GM12878 (cell line): ENCODE results near the gene PTTG1. TPM values are rescaled to one million over a fixed set of nuclear protein-coding genes. Genes with fewer than 3 reads are reported as not detected.

ENCODE experiments used
- ATAC-seq: fragments of 200-7000 bp; cut with Tn5 transposase; 3 replicates; pipeline ENCODE4 v1.9.1; 2020; ENCODE audit warnings: mild to moderate bottlenecking, moderate library complexity
- BruUV-seq: library from RNA; stranded (reverse); fragments of 400-500 nt; replicated peaks from 2 replicates; lab custom pipeline; 2021; lab: Mats Ljungman, UMichigan
- CTCF ChIA-PET: fragments of 300-600 bp; sonication (Branson Sonifier 250); formaldehyde crosslinking; extraction: SDS; loops from one replicate; lab custom pipeline; 2021; ENCODE audit warnings: inconsistent platforms; lab: Yijun Ruan, JAX
- POLR2A ChIA-PET: fragments of 350-600 bp; formaldehyde crosslinking; extraction: SDS; loops from one replicate; lab custom pipeline; 2021; ENCODE audit warnings: inconsistent platforms; lab: Charles Lee
- RAD21 ChIA-PET: fragments of 300-600 bp; sonication (Branson Sonifier 250); formaldehyde crosslinking; loops from one replicate; lab custom pipeline; 2023; ENCODE audit warnings: antibody characterized with exemption; ENCODE audit not compliant: unreplicated experiment; lab: Charles Lee
- SMC1A ChIA-PET: fragments of 300-600 bp; sonication (Branson Sonifier 250); formaldehyde crosslinking; loops from one replicate; lab custom pipeline; 2023; ENCODE audit not compliant: unreplicated experiment, uncharacterized antibody; lab: Charles Lee
- DNase-seq: peaks from one replicate; pipeline ENCODE4 v3.0.0-alpha.2; 2011; ENCODE audit warnings: low read depth, low spot score
- FAIRE-seq: peaks from 3 replicates; lab custom pipeline; 2011; peaks lifted over from hg19 to GRCh38; lab: Jason Lieb, UNC
- H2AFZ ChIP-seq: 2 replicates; pipeline ENCODE4 v1.6.0; 2011; ENCODE audit warnings: low read depth, low read length, control low read depth; ENCODE audit not compliant: control insufficient read depth
- H3K27ac ChIP-seq: 2 replicates; pipeline ENCODE4 v1.5.1; 2011; ENCODE audit warnings: control low read depth; ENCODE audit not compliant: control insufficient read depth, insufficient read depth
- H3K27me3 ChIP-seq, 2 experiments: replicated peaks in 1 of 2; 2 replicates each; pipeline versions ENCODE4 v1.6.0 to v1.6.1; 2011; ENCODE audit warnings: low read length in 1 of 2; ENCODE audit not compliant: control insufficient read depth in 2 of 2, insufficient read depth in 2 of 2
- H3K36me3 ChIP-seq, 2 experiments: 2 replicates each; pipeline ENCODE4 v1.5.1; 2011; ENCODE audit warnings: low read length in 1 of 2; ENCODE audit not compliant: control insufficient read depth in 2 of 2, insufficient read depth in 2 of 2
- H3K4me1 ChIP-seq: 2 replicates; pipeline ENCODE4 v1.6.1; 2011; ENCODE audit warnings: mild to moderate bottlenecking, low read length, moderate library complexity, mixed read lengths; ENCODE audit not compliant: control insufficient read depth, insufficient read depth
- H3K4me2 ChIP-seq: 2 replicates; pipeline ENCODE4 v1.6.0; 2011; ENCODE audit warnings: control low read depth; ENCODE audit not compliant: control insufficient read depth, insufficient read depth
- H3K4me3 ChIP-seq: fragments of 200-600 bp; sonication (generic); 2 replicates; pipeline ENCODE4 v1.5.1; 2016
- H3K79me2 ChIP-seq: 2 replicates; pipeline ENCODE4 v1.6.0; 2011; ENCODE audit warnings: low read length; ENCODE audit not compliant: control insufficient read depth, insufficient read depth
- H3K9ac ChIP-seq: 2 replicates; pipeline ENCODE4 v1.8.0; 2011; ENCODE audit warnings: low read length, control low read depth, mixed read lengths; ENCODE audit not compliant: control insufficient read depth, insufficient read depth
- H3K9me3 ChIP-seq: replicated peaks from 3 replicates; pipeline ENCODE4 v1.5.1; 2011; ENCODE audit warnings: mild to moderate bottlenecking, low read length; ENCODE audit not compliant: control insufficient read depth, insufficient read depth
- H4K20me1 ChIP-seq: 2 replicates; pipeline ENCODE4 v1.6.0; 2011; ENCODE audit not compliant: control insufficient read depth, insufficient read depth
- BMI1 ChIP-seq: fragments of 450-650 bp; IDR thresholded peaks from 2 replicates; pipeline ENCODE4 v1.6.1; 2016; ENCODE audit warnings: mild to moderate bottlenecking, moderate library complexity, borderline replicate concordance
- E4F1 ChIP-seq: fragments of 450-650 bp; IDR thresholded peaks from 2 replicates; pipeline ENCODE4 v1.6.1; 2018; ENCODE audit warnings: borderline replicate concordance, mild to moderate bottlenecking; ENCODE audit not compliant: partially characterized antibody
- GATAD2B ChIP-seq: fragments of 450-650 bp; conservative IDR thresholded peaks from 2 replicates; pipeline ENCODE4 v1.6.1; 2017; ENCODE audit warnings: low read depth, mild to moderate bottlenecking, moderate library complexity
- IRF4 ChIP-seq: IDR thresholded peaks from 2 replicates; pipeline ENCODE4 v1.6.1; 2011; ENCODE audit warnings: low read depth, low read length
- JUND ChIP-seq: IDR thresholded peaks from 2 replicates; pipeline ENCODE4 v1.6.1; 2012; ENCODE audit warnings: low read depth, mild to moderate bottlenecking, low read length, improper control_type of control experiment, moderate library complexity
- MEF2A ChIP-seq: IDR thresholded peaks from 2 replicates; pipeline ENCODE4 v1.6.1; 2011; ENCODE audit warnings: low read depth, mild to moderate bottlenecking, low read length, moderate library complexity; ENCODE audit not compliant: insufficient read depth
- NFYB ChIP-seq: IDR thresholded peaks from 2 replicates; pipeline ENCODE4 v1.6.1; 2011; ENCODE audit warnings: low read depth, mild to moderate bottlenecking, low read length, improper control_type of control experiment, moderate library complexity; ENCODE audit not compliant: insufficient read depth
- RCOR1 ChIP-seq: conservative IDR thresholded peaks from 2 replicates; pipeline ENCODE4 v1.6.1; 2012; ENCODE audit warnings: low read depth, low read length, improper control_type of control experiment
- RELB ChIP-seq: fragments of 450-650 bp; IDR thresholded peaks from 2 replicates; pipeline ENCODE4 v1.6.1; 2017; ENCODE audit warnings: low read depth, mild to moderate bottlenecking, moderate library complexity
- RFX5 ChIP-seq: IDR thresholded peaks from 2 replicates; pipeline ENCODE4 v1.6.1; 2011; ENCODE audit warnings: low read depth, low read length, improper control_type of control experiment
- STAT1 ChIP-seq: fragments of 450-650 bp; conservative IDR thresholded peaks from 2 replicates; pipeline ENCODE4 v1.6.1; 2014; ENCODE audit warnings: antibody characterized with exemption, mild to moderate bottlenecking
- STAT3 ChIP-seq: IDR thresholded peaks from 2 replicates; pipeline ENCODE4 v1.6.1; 2011; ENCODE audit warnings: low read depth, low read length, improper control_type of control experiment
- TCF7 ChIP-seq: IDR thresholded peaks from 2 replicates; pipeline ENCODE4 v1.6.1; 2014; ENCODE audit warnings: antibody characterized with exemption, borderline replicate concordance
- ZNF687 ChIP-seq: fragments of 450-650 bp; IDR thresholded peaks from 2 replicates; pipeline ENCODE4 v1.6.1; 2017; ENCODE audit warnings: mild to moderate bottlenecking, moderate library complexity
- ZZZ3 ChIP-seq: IDR thresholded peaks from 2 replicates; pipeline ENCODE4 v1.6.1; 2011; ENCODE audit warnings: low read depth; ENCODE audit not compliant: control insufficient read depth, insufficient read length
- WGBS: methylation state at CpG from one replicate; pipeline ENCODE4 v1.1.6; 2016; ENCODE audit warnings: low lambda C conversion rate; ENCODE audit not compliant: insufficient replicate concordance, insufficient coverage; ENCODE audit errors: missing lambda C conversion rate; 5-methylcytosine and 5-hydroxymethylcytosine counted together
- in situ Hi-C: fragments of 300-500 bp; cut with MboI; formaldehyde crosslinking; loops from 9 replicates; pipeline ENCODE4 v1.14.3; 2018; ENCODE audit warnings: mixed read lengths
- intact Hi-C: fragments of 100-400 bp; cut with micrococcal nuclease; formaldehyde crosslinking; loops from one replicate; pipeline ENCODE4 v1.14.2; 2022; ENCODE audit not compliant: unreplicated experiment
- polyA plus RNA-seq, 11 experiments: library from polyadenylated mRNA; depleted of rRNA in 4 of 11; unstranded in 6 of 11; stranded (reverse) in 5 of 11; fragments of >200 nt; fragmentation: Nextera tagmentation in 4 of 11; fragmentation: Illumina TruSeq in 1 of 11; extraction: Ambion mirVana in 4 of 11; extraction: Trizol in 1 of 11; gene quantifications; 1 replicate in 1 of 11; 2 replicates in 10 of 11; pipeline versions ENCODE4 v1.2.1 to v1.2.3, GENCODE V29; 2011 to 2016; ENCODE audit warnings: inconsistent platforms in 2 of 11, missing spikeins in 2 of 11, low read depth in 1 of 11
- total RNA-seq, 4 experiments: library from RNA; depleted of rRNA in 3 of 4; stranded (reverse); fragments of >200 nt in 3 of 4; fragmentation: Illumina TruSeq in 1 of 4; extraction: Trizol in 1 of 4; gene quantifications; 2 replicates each; pipeline versions ENCODE4 v1.2.1 to v1.2.3, GENCODE V29; 2013 to 2021

The PTTG1 gene
- total and polyA plus RNA-seq, 10 of the 15 experiments (the other 5 are each of a cell fraction or from before 2014, with no cell fraction given), result 154 to 1,033 (median 377) TPM

GRCh38 chr5:160384681-160385080 lies 37.0 kb upstream of the PTTG1 start:
- no peak for FAIRE-seq
- CTCF ChIA-PET, result interaction anchor here (0.6 to 1.2 kb wide), 2 partner anchors 9 to 498 kb away, joined by 3 to 6 read pairs; no protein-coding TSS in a partner anchor
- SMC1A ChIA-PET, result no interaction called here
- no peak for TF ChIP-seq ZNF687
- no peak for TF ChIP-seq TCF7
- TF ChIP-seq RCOR1, result no peak
- TF ChIP-seq IRF4, result no peak
- TF ChIP-seq RFX5, result no peak
- no peak for TF ChIP-seq RELB
- TF ChIP-seq ZZZ3, result no peak
- no peak for TF ChIP-seq STAT1
- TF ChIP-seq STAT3, result no peak
- no peak for TF ChIP-seq BMI1
- TF ChIP-seq E4F1, result no peak
- TF ChIP-seq JUND, result no peak
- TF ChIP-seq GATAD2B, result no peak
- no peak for TF ChIP-seq MEF2A
- TF ChIP-seq NFYB, result no peak

More at GRCh38 chr5:160384681-160385080, 37.0 kb upstream of the PTTG1 start:
- intact Hi-C loops, result no loop called here
- DNase-seq (no peak), ATAC-seq (no peak)
- WGBS, result 96% methylated on average over 1 of the region's 1 CpG
- no peaks in the 10 kb centered on the region for H3K79me2 ChIP-seq
- H3K4me2 ChIP-seq, result no peak overlapping the region
- H3K9ac ChIP-seq, result no peak overlapping the region
- BruUV-seq, result no TSS peak
- no peak overlapping the region for H3K4me3 ChIP-seq
- H4K20me1 ChIP-seq, result no peaks in the 10 kb centered on the region
- no peak overlapping the region for H2AFZ ChIP-seq
- no peaks in the 10 kb centered on the region for H3K4me1 ChIP-seq
- no peaks in the 10 kb centered on the region; the same call in 1 of the 3 replicates for H3K9me3 ChIP-seq
- ChIA-PET POLR2A (no interaction called here), RAD21 (no interaction called here)
- no peaks in the 10 kb centered on the region for H3K36me3 ChIP-seq
- peaks cover 0 to 1% of the 10 kb centered on the region in 2 experiments; a peak in 1 of 4 replicates for H3K27me3 ChIP-seq
- H3K27ac ChIP-seq, result no peak overlapping the region
- in situ Hi-C loops, result no loop called here
